HG03025 (cell line): ENCODE measurements around the gene OR5H14.
"Not testable (repeated sequence)": the region's sequence is repeated elsewhere in the genome, so short reads cannot be mapped to it uniquely, and the experiment has no call there.

Experiments used
- ATAC-seq: cut with Tn5 transposase; IDR thresholded peaks from one replicate; pipeline ENCODE4 v1.9.1; 2021; ENCODE audit warnings: mild to moderate bottlenecking, moderate library complexity; ENCODE audit not compliant: unreplicated experiment, low FRiP score

The OR5H14 gene

DNA sequence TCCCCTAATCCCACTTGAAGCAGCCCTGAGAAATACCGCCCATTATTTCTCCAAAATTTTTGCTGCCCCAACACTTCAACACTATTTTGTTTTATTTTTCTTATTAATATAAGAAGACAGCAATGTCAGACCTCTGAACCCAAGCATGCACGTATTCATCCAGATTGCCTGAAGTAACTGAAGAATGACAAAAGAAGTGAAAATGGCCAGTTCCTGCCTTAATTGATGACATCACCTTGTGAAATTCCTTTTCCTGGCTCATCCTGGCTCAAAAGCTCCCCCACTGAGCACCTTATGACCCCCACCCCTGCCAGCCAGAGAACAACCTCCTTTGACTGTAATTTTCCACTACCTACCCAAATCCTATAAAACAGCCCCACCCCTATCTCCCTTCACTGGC is 49.0 kb downstream of the OR5H14 start:
- not testable (repeated sequence) for ATAC-seq

DNA sequence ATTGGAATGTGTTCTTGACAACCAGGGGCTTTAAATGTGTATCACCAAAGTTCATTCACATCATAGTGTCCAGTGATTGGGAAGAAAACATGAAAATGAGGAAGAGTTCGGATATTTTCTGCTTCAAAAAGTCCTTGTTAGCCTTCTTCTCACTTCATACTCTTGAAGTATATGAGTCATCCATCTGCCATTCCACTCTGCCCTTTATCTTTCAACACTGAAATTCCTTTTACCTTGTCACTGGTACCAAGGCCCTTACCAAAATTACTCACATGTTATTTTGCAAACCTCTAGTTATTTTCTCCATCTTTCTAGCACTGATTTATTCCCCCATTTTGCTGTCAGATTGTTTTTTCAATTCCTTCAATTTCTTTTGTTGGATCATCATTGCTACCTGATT is 51.7 kb downstream of the OR5H14 start:
- no peak for ATAC-seq
